ENCODE measurements around the gene CNTNAP5.

Gene CNTNAP5

DNA sequence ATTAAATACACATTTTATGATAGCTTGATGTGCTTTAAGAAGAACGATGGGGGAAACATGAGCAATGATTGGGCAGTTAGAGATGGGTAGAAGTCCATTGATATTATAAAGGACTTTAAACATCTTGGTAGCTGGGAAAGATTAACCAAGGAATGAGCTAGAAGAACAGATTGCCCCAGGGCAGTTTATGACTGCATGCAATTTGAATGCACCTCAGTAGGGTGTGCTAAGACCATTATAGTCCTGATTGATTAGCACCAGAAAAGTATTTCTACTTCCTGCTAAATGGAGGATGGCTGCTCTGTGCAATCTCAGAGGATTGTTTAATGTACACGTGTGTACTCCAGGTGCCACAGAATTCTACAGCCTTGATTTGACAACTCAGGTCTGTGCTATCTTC, 641.9 kb downstream of the CNTNAP5 start:
- DNase-seq (ENCODE audit: low read depth in 1 of 2, low spot score in 1 of 2) = no peak

- DNase-seq (ENCODE audit: low read depth in 1 of 2, low spot score in 1 of 2) = no peak
Measured at GRCh38 chr2:124668161-124668560, 643.1 kb downstream of the CNTNAP5 start.

DNA sequence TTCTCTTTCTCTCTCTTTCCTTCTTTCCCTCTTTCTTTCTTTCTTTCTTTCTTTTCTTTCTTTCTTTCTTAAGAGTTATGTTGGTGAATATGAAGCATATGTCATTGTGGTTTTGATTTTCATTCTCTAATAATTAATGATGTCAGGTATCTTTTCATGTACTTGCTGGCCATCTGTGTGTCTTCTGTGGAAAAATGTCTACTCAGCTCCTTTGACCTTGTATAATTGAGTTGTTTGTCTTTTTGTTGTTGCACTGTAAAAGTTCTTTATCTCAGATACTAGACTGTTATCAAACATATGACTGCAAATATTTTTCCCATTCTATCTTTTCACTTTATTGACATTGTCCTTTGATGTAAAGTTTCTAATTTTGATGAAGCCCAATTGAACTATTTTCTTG, 645.1 kb downstream of the CNTNAP5 start:
- DNase-seq (ENCODE audit: low read depth in 1 of 2, low spot score in 1 of 2) = no peak

DNA sequence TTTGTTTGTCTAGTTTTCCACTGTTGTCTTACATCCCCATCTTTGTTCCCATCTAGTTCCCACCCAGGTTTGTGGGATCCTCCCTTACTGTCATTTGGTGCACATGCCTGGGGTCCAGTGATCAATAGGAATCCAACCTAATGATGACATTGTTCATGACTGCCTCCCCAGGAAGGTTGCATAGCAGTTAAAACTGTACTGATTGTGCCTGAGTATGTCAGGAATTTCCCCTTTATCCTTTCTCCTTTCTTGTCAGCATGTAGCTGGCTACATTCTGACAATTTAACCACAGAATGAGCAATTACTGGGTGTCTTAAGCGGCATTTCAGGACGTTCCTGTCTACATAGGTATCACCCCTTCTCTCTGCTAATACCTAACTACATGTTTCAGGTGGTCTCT, 653.0 kb downstream of the CNTNAP5 start:
- no peak for DNase-seq (ENCODE audit: low read depth in 1 of 2, low spot score in 1 of 2)

- DNase-seq (ENCODE audit: low read depth in 1 of 2, low spot score in 1 of 2) = no peak
Measured at GRCh38 chr2:124683536-124684428, 658.7 kb downstream of the CNTNAP5 start.

- DNase-seq (ENCODE audit: low read depth in 1 of 2, low spot score in 1 of 2) = no peak
Measured at GRCh38 chr2:124689348-124689747, 664.3 kb downstream of the CNTNAP5 start.

DNA sequence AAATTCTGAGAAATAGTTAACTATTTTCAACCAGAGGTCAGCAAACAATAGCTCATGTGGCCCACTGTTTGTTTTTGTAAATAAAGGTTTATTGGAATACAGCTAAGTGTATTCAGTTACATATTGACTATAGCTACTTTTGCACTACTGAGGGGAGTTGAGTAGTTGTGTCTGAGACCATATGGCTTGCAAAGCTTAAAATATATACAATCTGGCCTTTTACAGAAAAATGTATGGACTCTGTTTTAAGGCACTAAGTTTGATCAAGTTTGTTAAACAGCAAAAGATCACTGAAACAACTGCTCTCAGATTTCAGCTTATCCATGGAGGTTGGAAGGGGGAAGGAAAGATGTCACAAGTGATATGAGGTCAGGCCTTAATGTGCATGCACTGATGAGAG, 667.1 kb downstream of the CNTNAP5 start:
- DNase-seq (ENCODE audit: low read depth in 1 of 2, low spot score in 1 of 2) = no peak

GRCh38 chr2:124692707-124693106, 667.6 kb downstream of the CNTNAP5 start:
- no peak for DNase-seq (ENCODE audit: low read depth in 1 of 2, low spot score in 1 of 2)

- no peak for DNase-seq (ENCODE audit: low read depth in 1 of 2, low spot score in 1 of 2)
Measured at GRCh38 chr2:124693156-124693555, 668.1 kb downstream of the CNTNAP5 start.

DNA sequence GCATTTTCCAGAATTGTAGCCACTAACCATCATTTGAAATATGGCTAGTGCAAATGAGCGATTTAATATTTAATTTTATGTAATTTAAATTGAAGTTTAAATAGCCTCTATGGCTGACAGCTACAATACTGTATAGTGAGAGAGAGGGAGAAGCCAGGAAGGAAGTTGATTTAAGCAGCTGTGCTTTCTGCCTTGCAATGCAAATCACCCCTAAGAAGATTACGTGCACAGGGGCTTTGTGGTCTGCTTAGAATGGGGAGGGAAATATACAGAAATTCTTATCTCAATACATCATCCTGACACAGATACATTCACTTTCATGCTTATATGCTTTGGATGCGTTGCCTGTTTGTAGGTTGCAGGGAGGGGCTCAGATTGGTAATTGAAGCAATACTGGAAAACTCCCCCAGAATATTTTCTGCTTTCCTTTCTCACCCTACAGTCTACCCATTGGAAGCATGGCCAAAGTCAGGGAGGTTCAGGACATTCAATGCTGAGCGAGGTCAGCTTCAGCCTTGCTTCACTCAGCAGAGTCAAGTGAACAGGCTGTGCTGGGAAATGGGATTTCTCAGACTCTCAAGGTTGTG, 674.0 kb downstream of the CNTNAP5 start:
- no peak for DNase-seq (ENCODE audit: low read depth in 1 of 2, low spot score in 1 of 2)

- no peak for DNase-seq (ENCODE audit: low read depth in 1 of 2, low spot score in 1 of 2)
Measured at GRCh38 chr2:124702777-124703176, 677.7 kb downstream of the CNTNAP5 start.

- DNase-seq (ENCODE audit: low read depth in 1 of 2, low spot score in 1 of 2) = no peak
Measured at GRCh38 chr2:124704071-124704925, 679.2 kb downstream of the CNTNAP5 start.

DNA sequence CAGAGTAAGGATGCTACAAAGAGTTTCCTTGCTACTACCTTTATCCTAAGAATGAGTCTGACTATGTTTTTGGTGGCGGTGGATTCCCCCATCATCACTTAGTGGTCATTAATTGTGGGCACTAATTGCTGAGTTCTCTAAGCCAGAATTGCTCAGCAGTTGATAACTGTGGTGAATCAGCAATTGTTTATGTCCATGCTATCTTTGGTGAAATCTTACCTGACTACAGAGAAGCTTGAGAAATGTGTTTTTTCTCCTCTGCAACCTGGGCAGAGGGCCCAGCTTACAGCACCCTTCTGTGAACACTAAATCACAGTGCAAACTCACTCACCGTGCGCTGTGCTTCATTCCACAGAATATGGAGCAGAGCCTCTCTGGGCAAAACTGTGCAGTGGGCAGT, 683.6 kb downstream of the CNTNAP5 start:
- DNase-seq (ENCODE audit: low read depth in 1 of 2, low spot score in 1 of 2) = no peak

DNA sequence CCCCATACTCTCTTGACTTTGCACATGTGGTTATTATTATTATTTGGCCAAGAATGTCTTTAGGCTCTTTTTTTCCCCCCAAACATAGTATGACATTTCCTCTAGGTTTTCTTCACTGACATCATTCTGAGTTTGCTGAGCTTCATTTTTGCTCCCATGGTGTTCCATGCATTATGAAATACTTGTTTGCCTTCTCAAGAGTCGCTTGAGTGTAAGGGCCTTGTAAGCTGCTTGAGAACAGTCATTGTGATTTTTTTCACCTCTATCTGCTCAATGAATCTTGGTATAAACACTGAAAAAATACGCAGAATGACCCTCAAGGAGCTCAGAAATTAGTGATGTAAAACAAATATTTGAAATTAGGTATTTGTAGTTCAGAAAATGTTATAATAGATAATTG, 688.9 kb downstream of the CNTNAP5 start:
- DNase-seq (ENCODE audit: low read depth in 1 of 2, low spot score in 1 of 2) = no peak

- no peak for DNase-seq (ENCODE audit: low read depth in 1 of 2, low spot score in 1 of 2)
Measured at GRCh38 chr2:124725187-124725586, 700.1 kb downstream of the CNTNAP5 start.

- DNase-seq (ENCODE audit: low read depth in 1 of 2, low spot score in 1 of 2) = no peak
Measured at GRCh38 chr2:124740636-124741035, 715.5 kb downstream of the CNTNAP5 start.

- no peak for DNase-seq (ENCODE audit: low read depth in 1 of 2, low spot score in 1 of 2)
Measured at GRCh38 chr2:124753842-124754241, 728.8 kb downstream of the CNTNAP5 start.

DNA sequence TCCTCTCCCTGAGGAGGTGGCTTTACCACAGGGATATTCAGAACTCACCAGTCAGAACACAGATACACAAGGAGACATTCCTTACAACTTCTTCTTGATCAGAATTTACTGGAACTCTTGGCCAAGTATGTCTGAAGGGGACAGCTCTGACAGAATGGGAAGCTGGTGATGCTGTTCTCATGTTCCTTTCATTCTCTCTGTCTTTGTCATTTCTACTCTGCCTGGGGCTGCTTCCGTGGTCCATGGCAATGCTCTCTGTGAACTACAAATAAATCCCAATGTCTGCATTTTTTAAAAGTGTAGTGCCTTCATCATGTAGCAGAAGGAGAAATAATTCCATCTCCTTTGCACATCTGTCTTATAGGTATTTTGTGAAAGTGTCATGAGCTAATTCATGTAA, 730.3 kb downstream of the CNTNAP5 start:
- no peak for DNase-seq (ENCODE audit: low read depth in 1 of 2, low spot score in 1 of 2)

GRCh38 chr2:124756048-124756447, 731.0 kb downstream of the CNTNAP5 start:
- no peak for DNase-seq (ENCODE audit: low read depth in 1 of 2, low spot score in 1 of 2)

DNA sequence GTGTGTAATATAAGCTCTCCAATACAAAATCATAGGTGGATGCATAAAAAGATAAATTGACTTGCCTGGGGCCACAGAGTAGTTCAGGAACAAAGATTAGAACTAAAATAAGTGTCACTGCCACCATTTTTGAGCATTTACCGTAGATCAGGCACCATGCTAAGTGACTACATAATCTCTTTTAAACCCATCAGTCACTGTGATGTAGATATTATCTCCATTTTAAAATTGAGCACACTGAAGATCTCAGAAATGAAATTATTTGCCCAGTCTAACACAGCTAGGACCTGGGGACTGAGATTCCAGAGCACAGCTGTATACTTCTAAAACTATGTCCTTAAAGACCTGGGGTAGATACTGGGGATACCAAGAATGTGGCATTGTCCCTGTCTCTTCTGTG, 737.3 kb downstream of the CNTNAP5 start:
- no peak for DNase-seq (ENCODE audit: low read depth in 1 of 2, low spot score in 1 of 2)

DNA sequence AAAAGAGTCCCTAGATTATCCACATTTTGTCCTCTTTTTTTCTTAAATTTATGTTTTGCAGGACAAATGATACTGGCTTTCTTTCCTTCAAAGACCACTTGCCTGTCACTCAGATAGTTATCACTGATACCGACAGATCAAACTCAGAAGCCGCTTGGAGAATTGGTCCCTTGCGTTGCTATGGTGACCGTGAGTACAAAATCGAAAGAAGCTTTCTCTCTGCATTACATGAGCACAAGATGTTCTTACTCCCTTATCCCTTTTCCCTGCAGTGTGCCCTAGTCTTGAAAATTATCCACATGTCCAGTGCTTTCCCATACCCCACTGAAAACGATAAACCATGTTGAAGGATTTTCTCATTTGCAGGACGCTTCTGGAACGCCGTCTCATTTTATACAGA, 738.5 kb downstream of the CNTNAP5 start:
- no peak for DNase-seq (ENCODE audit: low read depth in 1 of 2, low spot score in 1 of 2)

DNA sequence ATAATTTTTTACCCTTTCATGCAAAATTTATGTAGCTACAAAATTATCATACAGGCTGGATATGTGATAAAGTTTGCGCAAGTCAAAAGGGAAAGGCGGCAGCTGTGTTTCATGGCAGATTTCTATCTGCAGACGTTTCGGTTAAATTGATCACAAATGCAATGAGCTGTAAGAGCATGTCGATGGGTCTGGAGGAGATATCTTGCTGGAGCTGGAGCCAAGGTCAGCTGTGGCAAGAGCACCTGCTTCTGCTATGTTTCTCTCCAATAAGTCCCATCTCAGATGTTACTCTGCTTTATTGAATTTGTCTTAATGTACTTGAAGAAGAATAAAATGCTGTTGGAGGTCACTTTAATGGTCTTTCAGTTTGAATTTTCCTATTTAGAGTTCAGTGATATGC, 749.7 kb downstream of the CNTNAP5 start:
- no peak for DNase-seq (ENCODE audit: low read depth in 1 of 2, low spot score in 1 of 2)
